HepG2 (cell line): ENCODE measurements around the gene NIPSNAP3A. TPM values are rescaled to one million over a fixed set of nuclear protein-coding genes. Genes with fewer than 3 reads are reported as not detected.

Experiments
- ATM ChIP-seq: fragments of 450-650 bp; IDR thresholded peaks from 2 replicates; pipeline ENCODE4 v1.7.1; 2017; ENCODE audit warnings: mild to moderate bottlenecking, borderline replicate concordance
- FOXC1 ChIP-seq: sonication (generic); formaldehyde crosslinking; IDR thresholded peaks from 2 replicates; pipeline ENCODE4 v1.8.0; 2022; ENCODE audit warnings: mild to moderate bottlenecking, missing genetic modification reagents, borderline replicate concordance
- GABPB1 ChIP-seq: IDR thresholded peaks from 2 replicates; pipeline ENCODE4 v1.6.1; 2016; ENCODE audit warnings: mild to moderate bottlenecking, missing genetic modification reagents, moderate library complexity, missing compliant biosample characterization
- IKZF5 ChIP-seq: IDR thresholded peaks from 2 replicates; pipeline ENCODE4 v1.6.1; 2018; ENCODE audit warnings: missing genetic modification reagents, mild to moderate bottlenecking, missing compliant biosample characterization
- IRF2 ChIP-seq: IDR thresholded peaks from 2 replicates; pipeline ENCODE4 v1.6.1; 2018; ENCODE audit warnings: missing genetic modification reagents, missing compliant biosample characterization
- KAT8 ChIP-seq: IDR thresholded peaks from 2 replicates; pipeline ENCODE4 v1.6.1; 2016; ENCODE audit warnings: missing genetic modification reagents, missing compliant biosample characterization
- MED13 ChIP-seq: sonication (generic); formaldehyde crosslinking; IDR thresholded peaks from 2 replicates; pipeline ENCODE4 v1.5.0; 2020; ENCODE audit warnings: missing genetic modification reagents
- MEIS2 ChIP-seq: sonication (generic); formaldehyde crosslinking; IDR thresholded peaks from 2 replicates; pipeline ENCODE4 v1.9.0; 2021; ENCODE audit warnings: mild to moderate bottlenecking, missing genetic modification reagents
- MTERF4 ChIP-seq: sonication (generic); formaldehyde crosslinking; IDR thresholded peaks from 2 replicates; pipeline ENCODE4 v1.8.0; 2023; ENCODE audit warnings: mild to moderate bottlenecking, missing genetic modification reagents
- NCOA2 ChIP-seq: sonication (generic); formaldehyde crosslinking; IDR thresholded peaks from 2 replicates; pipeline ENCODE4 v1.8.0; 2022; ENCODE audit warnings: inconsistent platforms
- NFIB ChIP-seq: sonication (generic); formaldehyde crosslinking; IDR thresholded peaks from 2 replicates; pipeline ENCODE4 v1.9.0; 2021; ENCODE audit warnings: missing genetic modification reagents, mild to moderate bottlenecking, borderline replicate concordance
- POLR2G ChIP-seq: fragments of 200-400 bp; formaldehyde crosslinking; IDR thresholded peaks from 2 replicates; pipeline ENCODE4 v1.6.1; 2018; ENCODE audit warnings: mild to moderate bottlenecking, low read depth, low read length, moderate library complexity
- TBX2 ChIP-seq: sonication (generic); formaldehyde crosslinking; IDR thresholded peaks from 2 replicates; pipeline ENCODE4 v1.5.0; 2020; ENCODE audit warnings: missing genetic modification reagents, mild to moderate bottlenecking, borderline replicate concordance
- U2AF2 ChIP-seq: fragments of 200-400 bp; formaldehyde crosslinking; IDR thresholded peaks from 2 replicates; pipeline ENCODE4 v1.6.1; 2017; ENCODE audit warnings: low read depth, mild to moderate bottlenecking, low read length
- YY1 ChIP-seq: IDR thresholded peaks from 2 replicates; pipeline ENCODE4 v1.6.1; 2011; ENCODE audit warnings: low read length, low read depth, moderate library complexity, mild to moderate bottlenecking; ENCODE audit not compliant: insufficient read depth, insufficient replicate concordance
- ZFP90 ChIP-seq: sonication (generic); formaldehyde crosslinking; IDR thresholded peaks from 2 replicates; pipeline ENCODE4 v1.8.0; 2022; ENCODE audit warnings: missing genetic modification reagents, mild to moderate bottlenecking, inconsistent platforms, borderline replicate concordance
- ZMYM3 ChIP-seq: sonication (generic); formaldehyde crosslinking; IDR thresholded peaks from 2 replicates; pipeline ENCODE4 v1.5.1; 2020; ENCODE audit warnings: mild to moderate bottlenecking, missing genetic modification reagents
- ZNF256 ChIP-seq: sonication (generic); formaldehyde crosslinking; conservative IDR thresholded peaks from 2 replicates; pipeline ENCODE4 v1.4.0; 2020; ENCODE audit warnings: missing genetic modification reagents
- ZNF274 ChIP-seq: sonication (generic); formaldehyde crosslinking; IDR thresholded peaks from 2 replicates; pipeline ENCODE4 v1.5.1; 2020; ENCODE audit warnings: mild to moderate bottlenecking, missing genetic modification reagents
- ZNF343 ChIP-seq: sonication (generic); formaldehyde crosslinking; IDR thresholded peaks from 2 replicates; pipeline ENCODE4 v1.4.0; 2020; ENCODE audit warnings: mild to moderate bottlenecking, missing genetic modification reagents
- ZNF501 ChIP-seq: sonication (generic); formaldehyde crosslinking; IDR thresholded peaks from 2 replicates; pipeline ENCODE4 v1.5.1; 2020; ENCODE audit warnings: mild to moderate bottlenecking, moderate library complexity, missing genetic modification reagents
- ZNF609 ChIP-seq: sonication (generic); formaldehyde crosslinking; IDR thresholded peaks from 2 replicates; pipeline ENCODE4 v1.4.0; 2020; ENCODE audit warnings: mild to moderate bottlenecking, missing genetic modification reagents, borderline replicate concordance
- ZNF644 ChIP-seq: IDR thresholded peaks from 2 replicates; pipeline ENCODE4 v1.6.1; 2016; ENCODE audit warnings: low read depth
- polyA plus RNA-seq, 8 experiments: library from polyadenylated mRNA; depleted of rRNA in 3 of 8; stranded (reverse) in 7 of 8; unstranded in 1 of 8; fragments of >200 nt; fragmentation: Illumina TruSeq in 4 of 8; extraction: Trizol in 4 of 8; gene quantifications; 2 replicates each; pipeline versions ENCODE4 v1.2.1 to v1.2.3, GENCODE V29; 2011 to 2016; ENCODE audit warnings: low read depth in 4 of 8, missing spikeins in 1 of 8, mixed read lengths in 1 of 8; ENCODE audit not compliant: insufficient read depth in 1 of 8
- total RNA-seq, 5 experiments: library from RNA; depleted of rRNA; stranded (reverse); fragments of >200 nt; fragmentation: Illumina TruSeq; extraction: Trizol; gene quantifications; 2 replicates each; pipeline ENCODE4 v1.2.3, GENCODE V29; 2016; ENCODE audit warnings: low read depth in 1 of 5

The NIPSNAP3A gene
- total and polyA plus RNA-seq, 2 of the 13 experiments (the other 11 are each of a cell fraction or from before 2014, with no cell fraction given): 13.7 to 14.6 TPM

DNA sequence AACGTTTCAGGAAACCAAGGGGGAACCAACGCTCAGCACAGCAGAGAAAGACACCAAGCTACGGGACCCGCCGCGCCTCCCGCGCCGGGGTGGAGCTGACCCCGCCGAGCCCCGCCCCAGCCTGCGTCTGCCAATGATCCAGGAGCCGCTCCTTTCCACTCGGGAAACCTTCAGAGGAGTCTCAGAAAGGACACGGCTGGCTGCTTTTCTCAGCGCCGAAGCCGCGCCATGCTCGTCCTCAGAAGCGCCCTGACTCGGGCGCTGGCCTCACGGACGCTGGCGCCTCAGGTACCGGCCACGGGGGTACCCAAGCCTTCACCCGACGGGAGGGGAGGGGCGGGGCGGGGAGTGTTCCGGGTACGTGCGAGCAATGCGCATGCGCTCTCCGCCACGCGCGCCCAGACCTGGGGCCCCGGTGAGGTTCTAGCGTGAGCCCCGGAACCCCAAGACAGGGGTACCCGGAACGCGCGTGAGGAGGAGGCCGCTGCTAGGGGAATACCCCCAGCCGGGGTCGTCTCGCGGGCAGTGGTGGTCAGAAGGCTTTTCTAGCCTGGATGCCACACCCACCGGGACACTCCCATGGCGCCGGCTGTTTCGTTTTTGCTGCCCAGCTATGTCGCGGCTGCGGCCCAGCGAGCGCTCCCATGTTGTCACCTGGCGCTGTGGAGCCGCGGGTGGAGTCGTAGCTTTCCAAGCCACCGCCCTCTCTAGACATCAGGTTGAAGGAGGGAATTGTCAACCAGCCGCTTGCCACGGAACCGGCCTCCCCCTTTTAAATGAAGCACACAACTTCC is at the start of gene NIPSNAP3A (continued):
- TF ChIP-seq ZFP90 (CRISPR knock-in tag) (no peak), POLR2G (peak; percentile 70; the same call in 1 of the 2 replicates), MTERF4 (CRISPR knock-in tag) (peak; percentile 82; the same call in 1 of the 2 replicates), MED13 (CRISPR knock-in tag) (0 out of 2 replicates have a peak, but pooled peaks have one; percentile 31), ZNF644 (CRISPR knock-in tag) (no peak), ZNF274 (CRISPR knock-in tag) (peak; percentile 12; the same call in 1 of the 2 replicates), KAT8 (CRISPR knock-in tag) (peak; percentile 69; the same call in 1 of the 2 replicates), GABPB1 (CRISPR knock-in tag) (peak; percentile 86), NCOA2 (CRISPR knock-in tag) (no peak), IRF2 (CRISPR knock-in tag) (peak; percentile 26; the same call in 1 of the 2 replicates), MEIS2 (CRISPR knock-in tag) (peak; percentile 39; the same call in 1 of the 2 replicates), ATM (no peak), NFIB (no peak), FOXC1 (0 out of 2 replicates have a peak, but pooled peaks have one; percentile 20), ZNF343 (no peak; the same call in 1 of the 2 replicates), IKZF5 (CRISPR knock-in tag) (peak; percentile 29; the same call in 1 of the 2 replicates), ZNF256 (CRISPR knock-in tag) (peak; percentile 45; the same call in 1 of the 2 replicates), ZNF501 (CRISPR knock-in tag) (peak; percentile 81; the same call in 1 of the 2 replicates), YY1 (peak; percentile 66), TBX2 (CRISPR knock-in tag) (peak; percentile 11; the same call in 1 of the 2 replicates), ZNF609 (CRISPR knock-in tag) (0 out of 2 replicates have a peak, but pooled peaks have one; percentile 24), U2AF2 (no peak), ZMYM3 (CRISPR knock-in tag) (no peak; the same call in 1 of the 2 replicates)
